ENCODE results near the gene TUBB3. TPM values are rescaled to one million over a fixed set of nuclear protein-coding genes. Genes with fewer than 3 reads are reported as not detected.
"Not testable (repeated sequence)": the region's sequence is repeated elsewhere in the genome, so short reads cannot be mapped to it uniquely, and the experiment has no call there.

TUBB3 gene
- 0.21 TPM for total RNA-seq

DNA sequence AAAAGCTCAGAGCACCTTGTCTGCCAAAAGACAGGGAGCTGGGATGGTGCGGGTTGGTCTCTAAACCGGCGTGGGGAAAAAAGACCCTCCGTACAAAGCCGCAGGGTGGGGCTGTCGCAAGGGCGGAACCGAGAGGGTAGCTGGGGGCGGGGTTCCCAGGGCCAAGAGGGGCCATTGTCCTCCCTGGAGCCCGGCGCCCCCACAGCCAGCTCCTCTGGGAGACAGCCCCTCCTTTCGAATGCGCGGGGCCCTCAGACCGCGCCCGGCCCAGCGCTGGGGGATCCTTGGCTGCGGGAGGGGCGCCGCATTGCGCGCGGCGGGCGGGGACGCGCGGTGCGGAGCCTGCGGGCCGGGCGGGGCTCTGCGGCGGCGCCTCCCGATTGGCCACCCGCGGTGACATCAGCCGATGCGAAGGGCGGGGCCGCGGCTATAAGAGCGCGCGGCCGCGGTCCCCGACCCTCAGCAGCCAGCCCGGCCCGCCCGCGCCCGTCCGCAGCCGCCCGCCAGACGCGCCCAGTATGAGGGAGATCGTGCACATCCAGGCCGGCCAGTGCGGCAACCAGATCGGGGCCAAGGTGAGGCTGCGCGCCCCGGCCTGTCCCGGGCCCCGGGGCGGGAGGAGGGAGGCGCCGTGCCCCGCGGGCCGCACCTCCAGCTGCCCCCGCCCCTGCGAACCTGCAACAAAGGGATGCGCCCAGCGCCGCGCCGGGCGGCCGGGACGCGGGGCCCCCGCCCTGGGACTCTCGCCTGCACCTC is at the start of gene TUBB3:
Gene TUBB3 (plus strand): TSS at position 459 of the 756 bp plus-strand sequence. CDS start 60 bp downstream, at position 519.
- Histone ChIP-seq H3K4me1 (ENCODE audit: insufficient read depth, low read length) (peaks cover 61% of the 10 kb centered on the region), H3K4me3 (ENCODE audit: low read length) (peak within 1 kb of the TSS; percentile 26), H3K9me3 (ENCODE audit: low read depth, low read length) (no peaks in the 10 kb centered on the region), H3K27me3 (ENCODE audit: insufficient read depth, low read length) (peaks cover 48% of the 10 kb centered on the region)

DNA sequence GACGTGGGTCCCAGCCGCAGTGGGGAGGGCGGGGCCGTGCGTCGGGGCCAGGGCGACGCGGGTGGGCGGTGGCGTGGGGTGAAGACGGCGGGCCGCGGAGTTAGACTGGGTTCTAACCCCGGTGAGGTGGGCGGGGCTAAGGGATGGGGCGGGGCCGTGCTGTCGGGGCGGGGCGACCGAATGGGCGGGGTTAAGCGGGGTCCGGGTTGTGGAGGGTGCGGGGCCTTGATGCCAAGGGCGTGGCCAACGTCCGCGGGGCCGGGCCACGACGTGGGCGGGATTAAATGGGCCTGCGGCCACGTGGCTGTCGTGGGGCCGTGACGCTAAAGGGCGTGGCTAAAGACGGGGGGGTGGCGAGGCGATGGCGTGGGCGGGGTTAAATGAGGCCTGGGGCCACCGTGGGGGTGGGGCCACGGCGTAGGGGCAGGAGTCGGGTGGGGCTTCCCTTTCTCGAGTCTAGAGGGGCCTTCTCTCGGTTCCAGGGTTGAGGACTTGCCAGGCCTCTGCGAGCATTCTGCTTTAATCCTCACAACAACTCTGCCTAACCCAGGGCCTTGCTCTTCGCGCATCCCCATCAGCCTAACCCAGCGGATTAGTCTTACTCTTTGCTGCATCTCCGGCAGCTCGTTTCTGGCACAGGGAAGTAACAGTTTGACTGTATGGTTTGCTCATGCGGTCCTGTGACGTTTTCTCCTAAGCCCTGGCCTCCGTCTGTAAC is 49.0 kb upstream of the TUBB3 start:
- Histone ChIP-seq H3K27me3 (ENCODE audit: insufficient read depth, low read length) (no peaks in the 10 kb centered on the region), H3K9me3 (ENCODE audit: low read depth, low read length) (no peaks in the 10 kb centered on the region), H3K4me1 (ENCODE audit: insufficient read depth, low read length) (peaks cover 25% of the 10 kb centered on the region), H3K4me3 (ENCODE audit: low read length) (peak overlapping the region; percentile 87)

DNA sequence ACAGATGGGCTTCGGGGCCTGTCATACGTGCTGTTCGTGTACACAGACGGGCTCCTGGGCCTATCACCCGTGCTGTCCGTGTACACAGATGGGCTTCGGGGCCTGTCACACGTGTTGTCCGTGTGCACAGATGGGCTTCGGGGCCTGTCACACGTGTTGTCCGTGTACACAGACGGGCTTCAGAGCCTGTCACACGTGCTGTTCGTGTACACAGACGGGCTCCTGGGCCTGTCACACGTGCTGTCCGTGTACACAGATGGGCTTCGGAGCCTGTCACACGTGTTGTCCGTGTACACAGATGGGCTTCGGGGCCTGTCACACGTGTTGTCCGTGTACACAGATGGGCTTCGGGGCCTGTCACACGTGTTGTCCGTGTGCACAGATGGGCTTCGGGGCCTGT is 44.0 kb upstream of the TUBB3 start:
- H3K9me3 ChIP-seq (ENCODE audit: low read depth, low read length); H3K4me3 ChIP-seq (ENCODE audit: low read length); H3K27me3 ChIP-seq (ENCODE audit: insufficient read depth, low read length): not testable (repeated sequence)
- peaks cover 11% of the 10 kb centered on the region for H3K4me1 ChIP-seq (ENCODE audit: insufficient read depth, low read length)

DNA sequence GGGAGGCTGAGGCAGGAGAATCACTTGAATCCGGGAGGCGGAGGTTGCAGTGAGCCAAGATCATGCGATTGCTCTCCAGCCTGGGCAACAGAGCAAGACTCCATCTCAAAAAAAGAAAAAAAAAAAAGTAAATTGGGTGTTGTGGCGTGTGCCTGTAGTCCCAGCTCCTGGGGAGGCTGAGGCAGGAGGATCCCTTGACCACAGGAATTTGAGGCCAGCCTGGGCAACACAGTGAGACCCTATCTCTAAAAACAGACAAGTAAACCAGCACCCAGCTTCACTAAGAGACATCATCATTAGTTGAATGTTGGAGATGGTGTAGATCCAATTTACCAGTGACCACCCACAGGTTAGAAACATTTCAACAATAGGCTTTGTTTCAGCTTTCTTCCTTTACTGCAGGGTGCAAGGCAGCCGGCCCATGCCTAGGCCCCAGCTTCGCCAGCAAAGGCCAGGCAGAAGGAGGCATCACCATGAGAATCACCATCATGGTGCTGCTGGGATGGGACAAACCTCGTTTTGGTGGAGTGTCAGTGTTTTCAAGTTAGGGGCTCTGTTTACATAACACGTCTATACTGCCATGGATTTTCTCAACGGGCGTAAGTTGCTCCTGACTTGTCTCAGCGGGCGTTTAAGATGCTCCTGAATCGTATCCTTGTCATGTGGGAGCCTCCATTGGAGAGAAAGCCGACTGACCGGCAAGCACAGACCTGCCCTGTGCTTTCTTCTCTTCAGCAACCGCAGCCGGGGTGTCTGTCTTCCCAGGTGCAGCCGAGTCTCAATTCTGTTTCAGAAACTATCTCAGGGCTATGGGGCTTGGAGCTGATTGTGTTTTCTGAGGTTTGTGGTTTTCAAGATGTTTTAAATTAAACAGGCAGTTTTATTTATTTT is 42.4 kb upstream of the TUBB3 start:
- Histone ChIP-seq H3K4me3 (ENCODE audit: low read length) (no peak overlapping the region), H3K4me1 (ENCODE audit: insufficient read depth, low read length) (no peaks in the 10 kb centered on the region), H3K27me3 (ENCODE audit: insufficient read depth, low read length) (no peaks in the 10 kb centered on the region), H3K9me3 (ENCODE audit: low read depth, low read length) (no peaks in the 10 kb centered on the region)

DNA sequence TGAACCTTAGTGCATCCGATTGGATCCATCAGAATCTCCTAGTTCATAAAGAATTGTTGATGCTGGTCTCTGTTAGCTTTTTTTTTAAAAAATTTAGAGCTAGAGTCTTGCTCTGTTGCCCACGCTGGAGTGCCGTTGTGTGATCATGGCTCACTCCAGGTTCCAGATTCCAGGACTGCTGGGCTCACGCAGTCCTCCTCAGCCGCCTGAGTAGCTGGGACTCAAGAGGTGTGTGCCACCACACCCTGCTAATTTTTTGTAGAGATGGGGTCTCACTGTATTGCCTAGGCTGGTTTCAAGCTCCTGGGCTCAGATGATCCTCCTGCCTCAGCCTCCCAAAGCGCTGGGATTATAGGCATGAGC is 41.8 kb upstream of the TUBB3 start:
- no peaks in the 10 kb centered on the region for H3K9me3 ChIP-seq (ENCODE audit: low read depth, low read length)
- no peak overlapping the region for H3K4me3 ChIP-seq (ENCODE audit: low read length)
- no peaks in the 10 kb centered on the region for H3K27me3 ChIP-seq (ENCODE audit: insufficient read depth, low read length)
- no peaks in the 10 kb centered on the region for H3K4me1 ChIP-seq (ENCODE audit: insufficient read depth, low read length)

DNA sequence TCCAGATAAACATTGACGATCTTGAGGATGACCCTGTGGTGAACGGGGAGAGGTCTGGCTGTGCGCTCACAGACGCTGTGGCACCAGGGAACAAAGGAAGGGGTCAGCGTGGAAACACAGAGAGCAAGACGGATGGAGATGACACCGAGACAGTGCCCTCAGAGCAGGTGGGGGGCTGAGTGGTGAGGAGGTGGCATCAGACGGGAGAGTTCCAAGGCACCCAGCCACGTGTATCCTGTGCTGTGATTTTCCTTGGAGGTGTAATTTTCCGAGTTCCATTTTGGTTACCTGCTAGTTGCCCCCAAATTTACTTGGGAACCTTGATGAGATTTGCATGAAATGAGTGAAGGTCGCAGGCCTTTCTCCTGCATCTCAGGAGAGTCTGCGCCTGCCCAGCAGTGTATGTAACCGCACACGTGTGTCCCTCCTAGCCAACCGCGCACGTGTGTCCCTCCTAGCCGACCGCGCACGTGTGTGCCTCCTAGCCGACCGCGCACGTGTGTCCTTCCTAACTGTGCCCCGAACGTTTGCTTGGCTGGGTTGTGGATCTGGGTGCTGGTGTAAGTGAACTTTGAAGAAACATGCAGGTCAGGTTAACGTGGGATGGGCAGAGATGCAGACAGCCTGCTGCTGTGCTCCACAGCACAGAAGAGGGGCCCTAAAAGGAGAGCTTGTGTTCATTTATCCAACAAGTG is 39.6 kb upstream of the TUBB3 start:
- no peaks in the 10 kb centered on the region for H3K27me3 ChIP-seq (ENCODE audit: insufficient read depth, low read length)
- no peak overlapping the region for H3K4me3 ChIP-seq (ENCODE audit: low read length)
- H3K9me3 ChIP-seq (ENCODE audit: low read depth, low read length): no peaks in the 10 kb centered on the region
- H3K4me1 ChIP-seq (ENCODE audit: insufficient read depth, low read length): no peaks in the 10 kb centered on the region

DNA sequence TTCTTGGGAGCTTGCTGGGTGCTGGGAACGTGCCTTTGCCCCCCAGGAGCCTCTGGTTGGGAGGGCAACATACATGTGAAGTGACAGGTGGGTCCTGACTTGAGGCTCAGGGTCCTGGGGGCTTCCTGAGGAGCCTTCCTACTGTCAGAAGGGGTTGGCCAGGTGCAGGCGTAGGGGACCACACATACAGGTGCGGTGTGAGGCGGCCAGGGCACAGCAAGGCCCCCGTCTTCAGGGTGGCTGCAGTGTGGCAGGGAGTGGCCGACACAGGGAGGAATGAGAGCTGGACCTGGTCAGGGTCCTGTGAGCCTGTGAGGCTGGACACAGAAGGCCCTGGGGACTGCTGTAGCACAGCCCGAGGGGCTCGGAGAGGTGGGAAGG is 39.1 kb upstream of the TUBB3 start:
- no peak overlapping the region for H3K4me3 ChIP-seq (ENCODE audit: low read length)
- no peaks in the 10 kb centered on the region for H3K4me1 ChIP-seq (ENCODE audit: insufficient read depth, low read length)
- no peaks in the 10 kb centered on the region for H3K27me3 ChIP-seq (ENCODE audit: insufficient read depth, low read length)
- no peaks in the 10 kb centered on the region for H3K9me3 ChIP-seq (ENCODE audit: low read depth, low read length)

DNA sequence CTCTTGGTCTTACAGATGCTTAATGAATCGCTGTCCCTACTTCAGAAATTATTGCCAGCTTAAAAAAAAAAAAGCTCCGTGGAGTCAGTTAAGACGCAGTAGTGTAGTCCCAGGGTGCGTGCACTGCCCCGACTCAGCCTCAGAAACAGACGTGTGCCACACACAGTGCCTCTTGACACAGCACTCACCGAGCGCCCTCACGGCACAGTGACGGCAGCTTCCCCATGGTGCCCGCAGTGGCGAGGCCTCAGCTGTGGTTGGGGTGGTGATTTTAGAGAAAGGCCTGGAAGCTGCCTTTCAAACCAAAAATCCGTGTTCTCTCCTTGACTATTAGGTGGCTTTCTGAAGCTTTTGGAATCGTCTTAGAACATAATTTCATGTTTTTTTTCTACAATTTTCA is 35.9 kb upstream of the TUBB3 start:
- H3K27me3 ChIP-seq (ENCODE audit: insufficient read depth, low read length): no peaks in the 10 kb centered on the region
- no peak overlapping the region for H3K4me3 ChIP-seq (ENCODE audit: low read length)
- H3K9me3 ChIP-seq (ENCODE audit: low read depth, low read length): no peaks in the 10 kb centered on the region
- no peaks in the 10 kb centered on the region for H3K4me1 ChIP-seq (ENCODE audit: insufficient read depth, low read length)

DNA sequence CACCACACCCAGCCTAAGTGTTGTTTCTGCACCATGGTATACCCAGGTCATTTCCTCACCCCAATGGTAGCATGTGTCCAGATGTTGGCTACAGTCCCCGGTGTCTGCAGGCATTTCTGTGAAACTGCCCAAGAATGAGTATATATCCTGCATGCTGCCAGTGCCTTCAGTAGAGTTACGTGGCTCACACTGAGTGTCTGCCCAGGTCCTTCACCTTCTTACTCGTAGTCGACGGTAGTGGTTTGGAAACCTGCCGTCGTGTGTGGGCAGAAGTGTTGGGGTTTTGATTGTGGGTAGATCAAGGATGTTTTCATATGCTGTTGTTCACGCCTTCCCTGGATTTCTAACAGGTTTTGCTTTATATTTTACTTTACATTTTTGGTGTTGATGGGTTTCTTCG is 32.9 kb upstream of the TUBB3 start:
- H3K27me3 ChIP-seq (ENCODE audit: insufficient read depth, low read length): no peaks in the 10 kb centered on the region
- H3K4me1 ChIP-seq (ENCODE audit: insufficient read depth, low read length): no peaks in the 10 kb centered on the region

DNA sequence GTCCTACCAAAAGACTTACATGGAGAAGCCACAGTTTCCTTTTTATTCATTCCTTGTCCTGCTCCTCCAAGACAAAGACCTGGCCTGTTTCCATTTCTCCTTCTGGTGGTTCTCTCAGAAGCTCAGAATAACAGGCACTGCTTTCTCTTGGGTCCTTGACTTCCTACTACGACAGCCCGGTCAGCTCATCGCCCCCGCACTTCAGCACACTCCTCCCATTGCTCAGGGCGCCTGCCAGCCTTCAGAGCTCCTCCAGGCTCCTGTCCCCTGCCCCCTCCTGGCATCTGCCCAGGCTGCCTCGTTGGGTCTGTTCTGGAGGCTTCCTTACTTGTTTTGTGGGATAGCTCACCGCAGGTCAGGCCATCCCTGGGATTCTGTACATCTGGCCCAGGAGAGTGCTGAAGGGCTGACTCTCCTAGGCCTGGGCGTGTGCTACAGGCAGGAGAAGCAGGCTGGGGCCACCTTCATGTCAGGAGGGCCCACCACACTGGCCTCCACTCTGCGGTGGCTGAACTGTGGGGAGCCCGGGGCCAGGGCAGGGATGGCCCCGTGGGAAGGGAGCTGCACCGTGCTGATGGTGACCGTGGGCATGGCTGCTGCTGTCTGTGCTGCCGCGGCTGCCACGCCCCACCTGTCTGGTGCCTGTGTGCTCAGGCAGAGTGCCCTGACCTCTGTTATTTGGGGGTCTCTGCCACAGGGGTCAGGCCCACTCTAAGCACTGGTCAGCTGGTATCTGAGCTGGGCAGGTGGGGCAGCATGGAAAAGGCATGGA is 32.1 kb upstream of the TUBB3 start:
- Histone ChIP-seq H3K4me1 (ENCODE audit: insufficient read depth, low read length) (no peaks in the 10 kb centered on the region), H3K4me3 (ENCODE audit: low read length) (no peak overlapping the region), H3K27me3 (ENCODE audit: insufficient read depth, low read length) (no peaks in the 10 kb centered on the region), H3K9me3 (ENCODE audit: low read depth, low read length) (no peaks in the 10 kb centered on the region)

More for the DNA sequence above, 32.9 kb upstream of the TUBB3 start:
- H3K4me3 ChIP-seq (ENCODE audit: low read length): no peak overlapping the region
- H3K9me3 ChIP-seq (ENCODE audit: low read depth, low read length): no peaks in the 10 kb centered on the region

DNA sequence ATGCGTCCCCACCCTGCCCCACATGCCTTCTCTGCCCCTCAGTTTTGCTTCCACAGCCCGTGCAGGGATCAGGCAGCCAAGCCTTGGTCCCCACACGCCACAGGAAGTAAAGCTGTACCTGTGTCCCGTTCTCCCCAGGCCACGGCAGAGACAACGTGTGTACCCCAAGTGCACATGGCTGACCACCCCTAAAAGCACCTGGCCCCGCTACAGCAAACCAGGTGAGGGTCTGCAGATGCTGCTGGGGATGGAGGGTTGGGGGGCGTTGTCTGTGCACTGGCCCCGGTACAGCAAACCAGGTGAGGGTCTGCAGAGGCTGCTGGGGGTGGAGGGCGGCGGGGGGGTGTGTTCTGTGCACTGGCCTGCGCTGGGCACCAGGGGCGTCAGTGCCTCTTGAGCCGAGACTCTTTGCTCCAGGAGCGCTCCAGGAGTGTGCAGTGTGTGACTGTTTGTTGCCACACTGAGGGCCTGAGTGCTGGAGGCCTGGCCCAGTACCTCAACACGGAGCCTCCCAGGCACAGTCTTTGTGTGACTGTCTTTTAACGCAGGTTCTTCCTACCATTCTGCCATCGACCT is 31.0 kb upstream of the TUBB3 start:
- no peaks in the 10 kb centered on the region for H3K9me3 ChIP-seq (ENCODE audit: low read depth, low read length)

DNA sequence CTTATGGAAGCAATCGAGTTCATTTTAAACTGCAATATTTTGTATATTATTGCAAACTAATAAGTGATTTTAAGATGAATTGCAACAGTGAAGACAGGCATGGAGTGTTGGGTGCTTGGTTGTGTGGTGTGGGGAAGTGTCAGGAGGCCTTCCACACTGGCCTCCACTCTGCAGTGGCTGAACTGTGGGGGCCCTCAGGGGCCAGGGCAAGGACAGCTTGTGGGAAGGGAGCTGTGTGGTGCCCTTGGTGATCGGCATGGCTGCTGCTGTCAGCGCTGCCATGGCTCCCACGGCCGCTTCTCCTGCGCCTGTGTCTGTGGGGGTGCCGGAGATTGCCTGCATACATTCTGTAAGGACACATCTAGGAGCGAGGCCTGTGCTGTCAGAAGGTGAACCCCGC is 30.5 kb upstream of the TUBB3 start:
- no peak overlapping the region for H3K4me3 ChIP-seq (ENCODE audit: low read length)
- no peaks in the 10 kb centered on the region for H3K9me3 ChIP-seq (ENCODE audit: low read depth, low read length)
- no peaks in the 10 kb centered on the region for H3K4me1 ChIP-seq (ENCODE audit: insufficient read depth, low read length)
- H3K27me3 ChIP-seq (ENCODE audit: insufficient read depth, low read length): no peaks in the 10 kb centered on the region

More for the DNA sequence above, 31.0 kb upstream of the TUBB3 start:
- H3K27me3 ChIP-seq (ENCODE audit: insufficient read depth, low read length): no peaks in the 10 kb centered on the region
- no peak overlapping the region for H3K4me3 ChIP-seq (ENCODE audit: low read length)
- no peaks in the 10 kb centered on the region for H3K4me1 ChIP-seq (ENCODE audit: insufficient read depth, low read length)

DNA sequence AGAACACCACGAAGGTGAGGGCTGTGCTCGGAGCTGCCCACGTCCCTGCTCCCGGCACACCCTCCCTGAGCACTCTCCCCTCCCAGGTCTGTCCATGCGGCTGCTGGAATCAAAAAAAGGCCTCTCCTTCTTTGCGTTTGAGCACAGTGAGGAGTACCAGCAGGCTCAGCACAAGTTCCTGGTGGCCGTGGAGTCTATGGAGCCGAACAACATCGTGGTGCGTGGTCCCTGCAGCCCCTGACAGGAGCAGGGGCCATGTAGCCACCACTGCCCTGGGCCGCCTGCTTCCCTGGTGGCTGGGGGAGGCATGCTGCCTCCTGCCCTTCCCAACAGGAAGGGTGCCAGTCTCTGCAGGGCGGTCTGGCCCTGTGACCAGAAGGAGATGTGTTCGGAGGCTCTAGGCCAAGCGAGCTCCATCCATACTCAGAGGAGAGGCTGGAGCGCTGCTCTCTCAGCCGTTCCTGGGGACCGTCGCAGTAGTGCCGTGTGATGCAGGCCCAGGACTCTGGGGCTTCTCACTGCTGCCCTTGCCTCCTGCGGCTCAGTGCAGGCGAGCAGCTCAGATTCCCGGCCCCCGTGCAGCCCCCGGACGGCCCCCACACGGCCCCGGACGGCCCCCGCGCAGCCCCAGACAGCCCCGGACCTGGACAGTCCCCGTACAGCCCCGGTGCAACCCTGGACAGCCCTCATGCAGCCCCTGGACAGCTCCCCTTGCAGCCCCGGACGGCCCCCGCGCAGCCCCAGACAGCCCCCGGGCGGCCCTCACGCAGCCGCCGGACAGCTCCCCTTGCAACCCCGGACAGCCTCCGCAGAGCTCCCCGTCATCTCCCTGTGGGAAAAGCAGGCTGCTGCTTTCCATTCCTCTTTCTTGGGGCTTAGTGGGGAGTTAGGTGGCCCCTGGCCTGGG is 29.2 kb upstream of the TUBB3 start:
- Histone ChIP-seq H3K9me3 (ENCODE audit: low read depth, low read length) (no peaks in the 10 kb centered on the region), H3K4me1 (ENCODE audit: insufficient read depth, low read length) (no peaks in the 10 kb centered on the region), H3K27me3 (ENCODE audit: insufficient read depth, low read length) (no peaks in the 10 kb centered on the region), H3K4me3 (ENCODE audit: low read length) (no peak overlapping the region)
